ENCODE data around the gene MRPL4. TPM values are rescaled to one million over a fixed set of nuclear protein-coding genes. Genes with fewer than 3 reads are reported as not detected.

MRPL4 gene
- total and polyA plus RNA-seq, 10 of the 15 experiments (the other 5 are each of a cell fraction or from before 2014, with no cell fraction given): 0.79 to 221 (median 112) TPM

- TF ChIP-seq ZBTB40 (IDR thresholded peaks at IDR 0.05; ENCODE audit: borderline replicate concordance): no peak
- no peak for TF ChIP-seq ATF2 (IDR thresholded peaks at IDR 0.05; ENCODE audit: low read length)
- TF ChIP-seq BCL3 (IDR thresholded peaks at IDR 0.05; ENCODE audit: borderline replicate concordance, insufficient read depth, low read depth, low read length, poor library complexity, severe bottlenecking): no peak
- peak; percentile 79 for TF ChIP-seq RUNX3 (IDR thresholded peaks at IDR 0.05; ENCODE audit: low read length)
- peak; percentile 77 for TF ChIP-seq PKNOX1 (IDR thresholded peaks at IDR 0.05)
- TF ChIP-seq NR2C1 (IDR thresholded peaks at IDR 0.05): no peak
- TF ChIP-seq BRCA1 (IDR thresholded peaks at IDR 0.05; ENCODE audit: low read depth, low read length): no peak
- TF ChIP-seq FOXM1 (IDR thresholded peaks at IDR 0.05; ENCODE audit: low read depth, low read length): no peak
- 0 out of 2 replicates have a peak, but pooled peaks have one; percentile 13 for TF ChIP-seq IKZF1 (conservative IDR thresholded peaks at IDR 0.05)
- TF ChIP-seq TCF7 (IDR thresholded peaks at IDR 0.05; ENCODE audit: borderline replicate concordance): no peak
- no peak for TF ChIP-seq NFIC (IDR thresholded peaks at IDR 0.05; ENCODE audit: low read depth, low read length)
- no peak for TF ChIP-seq NBN (IDR thresholded peaks at IDR 0.05)
- no peak for TF ChIP-seq ZBTB4 (CRISPR knock-in tag; IDR thresholded peaks at IDR 0.05)
- TF ChIP-seq PAX8 (IDR thresholded peaks at IDR 0.05): no peak
- TF ChIP-seq HSF1 (IDR thresholded peaks at IDR 0.05; ENCODE audit: low read depth, low read length): no peak
- TF ChIP-seq POLR2AphosphoS2 (IDR thresholded peaks at IDR 0.05; ENCODE audit: low read depth, low read length): no peak
- peak; percentile 75 for TF ChIP-seq SMC3 (IDR thresholded peaks at IDR 0.05; ENCODE audit: borderline replicate concordance, low read length)
Measured at GRCh38 chr19:10259162-10259905, 7.3 kb downstream of the MRPL4 start (continued).

Measured in GM12878 (cell line).